Measurements from ENCODE around the gene MSRB3.

- TF ChIP-seq, protein P1, sequence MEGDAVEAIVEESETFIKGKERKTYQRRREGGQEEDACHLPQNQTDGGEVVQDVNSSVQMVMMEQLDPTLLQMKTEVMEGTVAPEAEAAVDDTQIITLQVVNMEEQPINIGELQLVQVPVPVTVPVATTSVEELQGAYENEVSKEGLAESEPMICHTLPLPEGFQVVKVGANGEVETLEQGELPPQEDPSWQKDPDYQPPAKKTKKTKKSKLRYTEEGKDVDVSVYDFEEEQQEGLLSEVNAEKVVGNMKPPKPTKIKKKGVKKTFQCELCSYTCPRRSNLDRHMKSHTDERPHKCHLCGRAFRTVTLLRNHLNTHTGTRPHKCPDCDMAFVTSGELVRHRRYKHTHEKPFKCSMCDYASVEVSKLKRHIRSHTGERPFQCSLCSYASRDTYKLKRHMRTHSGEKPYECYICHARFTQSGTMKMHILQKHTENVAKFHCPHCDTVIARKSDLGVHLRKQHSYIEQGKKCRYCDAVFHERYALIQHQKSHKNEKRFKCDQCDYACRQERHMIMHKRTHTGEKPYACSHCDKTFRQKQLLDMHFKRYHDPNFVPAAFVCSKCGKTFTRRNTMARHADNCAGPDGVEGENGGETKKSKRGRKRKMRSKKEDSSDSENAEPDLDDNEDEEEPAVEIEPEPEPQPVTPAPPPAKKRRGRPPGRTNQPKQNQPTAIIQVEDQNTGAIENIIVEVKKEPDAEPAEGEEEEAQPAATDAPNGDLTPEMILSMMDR (IDR thresholded peaks at IDR 0.05): no peak
- TF ChIP-seq POLR2A (IDR thresholded peaks at IDR 0.05): no peak
These were observed 12.1 kb upstream of the MSRB3 start for GRCh38 chr12:65266408-65266807.
